ENCODE results near the gene ZNF268. TPM values are rescaled to one million over a fixed set of nuclear protein-coding genes. Genes with fewer than 3 reads are reported as not detected.

The ZNF268 gene
- polyA plus RNA-seq, 3 donors = 3.3 to 6.0 (median 5.8) TPM

DNA sequence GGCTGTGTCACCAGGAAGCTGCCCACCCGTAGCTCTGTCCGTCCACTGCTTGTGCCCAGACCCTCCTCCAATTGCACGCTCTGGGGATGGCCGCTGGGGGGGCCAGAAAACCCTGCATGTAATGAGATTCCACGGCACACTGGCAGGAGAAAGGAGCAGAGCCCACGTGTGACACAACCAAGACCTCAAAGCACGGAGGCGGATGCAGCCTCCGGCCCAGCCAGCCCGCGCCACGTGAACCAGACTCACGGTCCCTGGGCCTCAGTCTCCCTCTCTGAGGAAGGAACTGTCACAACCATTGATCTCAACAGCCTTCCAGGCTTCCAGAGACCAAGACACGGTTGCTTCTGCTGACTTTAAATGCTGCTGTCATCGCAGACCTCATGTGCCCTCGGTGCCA, 39.9 kb downstream of the ZNF268 start:
- H3K4me2 ChIP-seq (replicated peaks; ENCODE audit: extremely low read depth, low read length, poor library complexity, severe bottlenecking) = no peak overlapping the region
- intact Hi-C loops (cut with micrococcal nuclease) = no loop called here
- no peaks in the 10 kb centered on the region for H3K36me3 Mint-ChIP-seq
- no peaks in the 10 kb centered on the region for H3K27me3 ChIP-seq (ENCODE audit: control insufficient read depth in 2 of 2, insufficient read depth in 2 of 2, low read length in 2 of 2)
- H3K27ac ChIP-seq (ENCODE audit: low read depth in 1 of 2, low read length in 2 of 2) = no peak overlapping the region
- no peak overlapping the region for H3K4me3 ChIP-seq (replicated peaks in 1 of 3; ENCODE audit: low read depth in 2 of 3, low read length in 3 of 3)
- H3K27me3 Mint-ChIP-seq (ENCODE audit: low read depth in 3 of 3) = peaks cover 0 to 4% (median 1%) of the 10 kb centered on the region in 3 donors
- H4K20me1 ChIP-seq (ENCODE audit: insufficient read depth, low read length) = no peaks in the 10 kb centered on the region
- H3K36me3 ChIP-seq (replicated peaks in 1 of 2; ENCODE audit: control insufficient read depth in 1 of 2, insufficient read depth in 2 of 2, low read length in 2 of 2) = no peaks in the 10 kb centered on the region
- peaks cover 97 to 98% of the 10 kb centered on the region in 2 donors for H3K9me3 ChIP-seq (replicated peaks in 1 of 2; ENCODE audit: control insufficient read depth in 1 of 2, insufficient read depth in 1 of 2, low read length in 2 of 2)
- TF ChIP-seq, protein P1, sequence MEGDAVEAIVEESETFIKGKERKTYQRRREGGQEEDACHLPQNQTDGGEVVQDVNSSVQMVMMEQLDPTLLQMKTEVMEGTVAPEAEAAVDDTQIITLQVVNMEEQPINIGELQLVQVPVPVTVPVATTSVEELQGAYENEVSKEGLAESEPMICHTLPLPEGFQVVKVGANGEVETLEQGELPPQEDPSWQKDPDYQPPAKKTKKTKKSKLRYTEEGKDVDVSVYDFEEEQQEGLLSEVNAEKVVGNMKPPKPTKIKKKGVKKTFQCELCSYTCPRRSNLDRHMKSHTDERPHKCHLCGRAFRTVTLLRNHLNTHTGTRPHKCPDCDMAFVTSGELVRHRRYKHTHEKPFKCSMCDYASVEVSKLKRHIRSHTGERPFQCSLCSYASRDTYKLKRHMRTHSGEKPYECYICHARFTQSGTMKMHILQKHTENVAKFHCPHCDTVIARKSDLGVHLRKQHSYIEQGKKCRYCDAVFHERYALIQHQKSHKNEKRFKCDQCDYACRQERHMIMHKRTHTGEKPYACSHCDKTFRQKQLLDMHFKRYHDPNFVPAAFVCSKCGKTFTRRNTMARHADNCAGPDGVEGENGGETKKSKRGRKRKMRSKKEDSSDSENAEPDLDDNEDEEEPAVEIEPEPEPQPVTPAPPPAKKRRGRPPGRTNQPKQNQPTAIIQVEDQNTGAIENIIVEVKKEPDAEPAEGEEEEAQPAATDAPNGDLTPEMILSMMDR (IDR thresholded peaks at IDR 0.05) = no peak
- no peaks in the 10 kb centered on the region for H3K4me1 ChIP-seq (ENCODE audit: control insufficient read depth in 1 of 2, insufficient read depth in 2 of 2, low read length in 2 of 2)
- H3K27ac Mint-ChIP-seq = no peak overlapping the region
- peaks cover 63 to 100% (median 97%) of the 10 kb centered on the region in 7 donors for H3K9me3 Mint-ChIP-seq
- WGBS (ENCODE audit: insufficient coverage) = 91% methylated on average over 16 of the region's 16 CpGs
- H3K79me2 ChIP-seq (ENCODE audit: insufficient read depth, low read length) = no peaks in the 10 kb centered on the region
- H2AFZ ChIP-seq (ENCODE audit: insufficient read depth, low read depth, low read length, poor library complexity, severe bottlenecking) = no peak overlapping the region
- H3K9ac ChIP-seq (ENCODE audit: insufficient read depth, low read length, poor library complexity, severe bottlenecking) = no peak overlapping the region
- H3K4me3 Mint-ChIP-seq = no peak overlapping the region
- DNase-seq = no peak
- H3K4me1 Mint-ChIP-seq = no peaks in the 10 kb centered on the region

DNA sequence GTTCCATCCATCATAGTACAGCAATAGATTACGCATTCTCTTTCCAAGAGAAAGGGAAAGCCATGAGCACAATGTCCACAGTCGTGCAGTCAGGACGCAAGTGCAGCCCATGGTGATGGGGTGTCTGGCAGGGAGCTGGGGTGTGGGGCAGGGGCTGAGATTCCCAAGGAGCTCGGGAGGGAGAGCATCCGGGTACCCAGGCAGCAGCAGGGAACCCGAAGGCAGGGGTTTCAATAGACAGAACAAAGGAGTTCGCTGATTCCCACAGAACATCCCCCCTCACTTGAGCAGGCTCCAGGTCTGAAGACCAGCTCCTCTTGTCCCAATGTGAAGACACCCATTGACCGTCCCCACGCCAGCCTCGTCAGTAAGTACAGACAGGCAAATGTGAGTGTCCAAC, 40.9 kb downstream of the ZNF268 start:
- Histone ChIP-seq H2AFZ (ENCODE audit: insufficient read depth, low read depth, low read length, poor library complexity, severe bottlenecking) (no peak overlapping the region), H3K36me3 (replicated peaks in 1 of 2; ENCODE audit: control insufficient read depth in 1 of 2, insufficient read depth in 2 of 2, low read length in 2 of 2) (no peaks in the 10 kb centered on the region), H3K9me3 (replicated peaks in 1 of 2; ENCODE audit: control insufficient read depth in 1 of 2, insufficient read depth in 1 of 2, low read length in 2 of 2) (peaks cover 97 to 98% of the 10 kb centered on the region in 2 donors), H3K4me3 (replicated peaks in 1 of 3; ENCODE audit: low read depth in 2 of 3, low read length in 3 of 3) (no peak overlapping the region), H4K20me1 (ENCODE audit: insufficient read depth, low read length) (no peaks in the 10 kb centered on the region), H3K4me2 (replicated peaks; ENCODE audit: extremely low read depth, low read length, poor library complexity, severe bottlenecking) (no peak overlapping the region), H3K79me2 (ENCODE audit: insufficient read depth, low read length) (no peaks in the 10 kb centered on the region), H3K4me1 (ENCODE audit: control insufficient read depth in 1 of 2, insufficient read depth in 2 of 2, low read length in 2 of 2) (no peaks in the 10 kb centered on the region), H3K9ac (ENCODE audit: insufficient read depth, low read length, poor library complexity, severe bottlenecking) (no peak overlapping the region), H3K27me3 (ENCODE audit: control insufficient read depth in 2 of 2, insufficient read depth in 2 of 2, low read length in 2 of 2) (no peaks in the 10 kb centered on the region), H3K27ac (ENCODE audit: low read depth in 1 of 2, low read length in 2 of 2) (no peak overlapping the region)
- Mint-ChIP-seq H3K4me1 (no peaks in the 10 kb centered on the region), H3K27ac (no peak overlapping the region), H3K4me3 (no peak overlapping the region), H3K27me3 (ENCODE audit: low read depth in 3 of 3) (peaks cover 0 to 4% (median 1%) of the 10 kb centered on the region in 3 donors), H3K9me3 (peaks cover 65 to 100% (median 96%) of the 10 kb centered on the region in 7 donors), H3K36me3 (no peaks in the 10 kb centered on the region)
- DNase-seq = no peak
- intact Hi-C loops (cut with micrococcal nuclease) = no loop called here
- TF ChIP-seq, protein P1 (IDR thresholded peaks at IDR 0.05) = no peak
- 90% methylated on average over 2 of the region's 10 CpGs for WGBS (ENCODE audit: insufficient coverage)
